ENCODE measurements around the gene CAB39L.

DNA sequence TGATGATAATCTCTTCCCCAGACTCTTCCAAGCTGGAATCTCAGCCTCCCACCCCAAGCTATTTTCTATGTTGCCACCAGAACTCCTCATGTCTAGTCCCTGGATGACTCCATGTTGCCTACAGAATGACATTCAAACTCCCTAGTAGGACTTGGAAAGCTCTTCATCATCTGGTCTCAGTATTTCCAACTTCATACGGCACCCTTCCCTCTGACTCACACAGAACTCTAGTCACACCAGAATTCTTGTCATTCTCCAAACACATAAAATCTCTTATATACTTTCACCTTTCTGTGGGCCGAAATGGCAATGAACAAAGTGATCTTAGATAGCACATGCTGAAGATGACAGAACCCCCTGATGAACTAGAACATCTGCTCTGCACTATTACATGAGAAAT lies 86.2 kb downstream of the CAB39L start:
- TF ChIP-seq, protein P1, sequence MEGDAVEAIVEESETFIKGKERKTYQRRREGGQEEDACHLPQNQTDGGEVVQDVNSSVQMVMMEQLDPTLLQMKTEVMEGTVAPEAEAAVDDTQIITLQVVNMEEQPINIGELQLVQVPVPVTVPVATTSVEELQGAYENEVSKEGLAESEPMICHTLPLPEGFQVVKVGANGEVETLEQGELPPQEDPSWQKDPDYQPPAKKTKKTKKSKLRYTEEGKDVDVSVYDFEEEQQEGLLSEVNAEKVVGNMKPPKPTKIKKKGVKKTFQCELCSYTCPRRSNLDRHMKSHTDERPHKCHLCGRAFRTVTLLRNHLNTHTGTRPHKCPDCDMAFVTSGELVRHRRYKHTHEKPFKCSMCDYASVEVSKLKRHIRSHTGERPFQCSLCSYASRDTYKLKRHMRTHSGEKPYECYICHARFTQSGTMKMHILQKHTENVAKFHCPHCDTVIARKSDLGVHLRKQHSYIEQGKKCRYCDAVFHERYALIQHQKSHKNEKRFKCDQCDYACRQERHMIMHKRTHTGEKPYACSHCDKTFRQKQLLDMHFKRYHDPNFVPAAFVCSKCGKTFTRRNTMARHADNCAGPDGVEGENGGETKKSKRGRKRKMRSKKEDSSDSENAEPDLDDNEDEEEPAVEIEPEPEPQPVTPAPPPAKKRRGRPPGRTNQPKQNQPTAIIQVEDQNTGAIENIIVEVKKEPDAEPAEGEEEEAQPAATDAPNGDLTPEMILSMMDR (IDR thresholded peaks at IDR 0.05), result no peak
- no peak for TF ChIP-seq POLR2A (IDR thresholded peaks at IDR 0.05)
